Measurements from ENCODE around the gene ETDB. TPM values are rescaled to one million over a fixed set of nuclear protein-coding genes. Genes with fewer than 3 reads are reported as not detected.
"Not testable (repeated sequence)": the region's sequence is repeated elsewhere in the genome, so short reads cannot be mapped to it uniquely, and the experiment has no call there.

The ETDB gene
- total RNA-seq, 1 donor from 2014 or later: not detected

DNA sequence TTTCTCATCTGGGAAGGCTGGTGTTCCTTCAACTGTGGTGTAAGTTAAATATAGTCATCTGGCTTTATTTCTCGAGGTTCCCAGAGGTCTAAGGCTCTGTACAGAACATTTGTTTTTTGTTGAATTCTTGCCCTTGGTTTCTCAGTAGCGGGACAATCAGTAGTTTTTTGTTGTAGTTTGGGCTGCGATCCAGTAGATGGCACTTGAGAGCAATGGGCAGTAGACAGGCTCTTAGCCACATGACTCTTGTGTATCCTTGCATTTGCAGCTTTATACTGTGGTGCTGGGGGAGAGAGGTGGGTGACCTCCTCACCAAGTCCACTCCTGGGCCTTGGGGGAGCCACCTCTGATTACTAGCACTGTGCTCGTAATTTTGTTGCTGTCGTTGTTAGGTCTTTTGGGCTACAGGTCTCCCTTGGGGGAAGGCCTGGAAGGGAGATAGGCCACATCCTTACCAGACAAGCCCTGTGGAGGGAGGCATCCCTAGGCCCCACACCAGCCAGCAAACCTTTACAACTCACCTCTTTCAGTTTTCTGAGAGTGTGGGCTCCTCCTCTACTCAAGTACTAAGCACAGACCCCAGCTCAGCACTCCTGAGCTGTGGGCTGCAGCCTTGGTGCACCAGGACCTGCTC lies 8.1 kb downstream of the ETDB start:
- H3K9me3 ChIP-seq: no peaks in the 10 kb centered on the region
- no peaks in the 10 kb centered on the region for H3K4me1 ChIP-seq
- DNase-seq: no peak
- H3K36me3 ChIP-seq: no peaks in the 10 kb centered on the region
- H3K4me3 ChIP-seq: no peak overlapping the region
- no peak overlapping the region for H3K27ac ChIP-seq
- ATAC-seq: peak; percentile 62 to 65
- no peaks in the 10 kb centered on the region for H3K27me3 ChIP-seq (ENCODE audit: low read depth)
- TF ChIP-seq, protein P1, sequence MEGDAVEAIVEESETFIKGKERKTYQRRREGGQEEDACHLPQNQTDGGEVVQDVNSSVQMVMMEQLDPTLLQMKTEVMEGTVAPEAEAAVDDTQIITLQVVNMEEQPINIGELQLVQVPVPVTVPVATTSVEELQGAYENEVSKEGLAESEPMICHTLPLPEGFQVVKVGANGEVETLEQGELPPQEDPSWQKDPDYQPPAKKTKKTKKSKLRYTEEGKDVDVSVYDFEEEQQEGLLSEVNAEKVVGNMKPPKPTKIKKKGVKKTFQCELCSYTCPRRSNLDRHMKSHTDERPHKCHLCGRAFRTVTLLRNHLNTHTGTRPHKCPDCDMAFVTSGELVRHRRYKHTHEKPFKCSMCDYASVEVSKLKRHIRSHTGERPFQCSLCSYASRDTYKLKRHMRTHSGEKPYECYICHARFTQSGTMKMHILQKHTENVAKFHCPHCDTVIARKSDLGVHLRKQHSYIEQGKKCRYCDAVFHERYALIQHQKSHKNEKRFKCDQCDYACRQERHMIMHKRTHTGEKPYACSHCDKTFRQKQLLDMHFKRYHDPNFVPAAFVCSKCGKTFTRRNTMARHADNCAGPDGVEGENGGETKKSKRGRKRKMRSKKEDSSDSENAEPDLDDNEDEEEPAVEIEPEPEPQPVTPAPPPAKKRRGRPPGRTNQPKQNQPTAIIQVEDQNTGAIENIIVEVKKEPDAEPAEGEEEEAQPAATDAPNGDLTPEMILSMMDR (IDR thresholded peaks at IDR 0.05): peak; percentile 52
- intact Hi-C loops (cut with DNase I): no loop called here

DNA sequence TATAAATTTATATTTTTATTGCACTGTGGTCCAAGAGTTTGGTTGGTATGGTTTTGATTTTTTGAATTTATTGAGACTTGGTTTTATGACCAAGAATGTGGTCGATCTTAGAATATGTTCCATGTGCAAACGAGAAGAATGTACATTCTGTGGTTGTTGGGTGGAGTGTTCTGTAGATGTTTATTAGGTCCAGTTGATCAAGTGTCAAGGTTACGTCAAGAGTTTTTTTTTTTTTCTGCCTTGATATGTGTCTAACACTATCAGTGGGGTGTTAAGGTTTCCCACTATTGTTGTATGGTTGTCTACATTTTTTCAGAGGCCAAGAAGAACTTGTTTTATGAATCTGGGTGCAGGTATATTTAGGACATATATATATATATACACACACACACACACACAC lies 10.8 kb downstream of the ETDB start:
- intact Hi-C loops (cut with DNase I): no loop called here
- ATAC-seq (no peak), DNase-seq (no peak)
- Histone ChIP-seq H3K4me1 (no peaks in the 10 kb centered on the region), H3K9me3 (no peaks in the 10 kb centered on the region), H3K36me3 (no peaks in the 10 kb centered on the region), H3K27ac (no peak overlapping the region), H3K4me3 (no peak overlapping the region), H3K27me3 (ENCODE audit: low read depth) (no peaks in the 10 kb centered on the region)
- TF ChIP-seq, protein P1 (IDR thresholded peaks at IDR 0.05): no peak

DNA sequence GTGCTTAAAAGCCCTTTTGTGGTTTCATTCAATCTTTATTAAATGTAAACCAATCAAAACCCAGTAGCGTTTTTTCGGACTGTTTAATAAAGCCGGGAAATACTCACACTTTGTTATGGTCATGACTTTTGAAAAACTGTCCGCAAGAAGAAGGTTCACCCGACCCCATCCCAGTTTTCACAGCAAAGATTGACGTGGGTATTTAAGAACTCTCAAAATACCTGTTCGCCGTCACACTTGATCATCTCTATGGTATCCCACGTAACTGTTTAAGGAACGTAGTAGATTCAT lies 20.9 kb downstream of the ETDB start:
- DNase-seq (no peak), ATAC-seq (no peak)
- TF ChIP-seq, protein P1 (IDR thresholded peaks at IDR 0.05): no peak
- H3K4me3 ChIP-seq: no peak overlapping the region
- H3K27me3 ChIP-seq (ENCODE audit: low read depth): no peaks in the 10 kb centered on the region
- no peaks in the 10 kb centered on the region for H3K4me1 ChIP-seq
- no peak overlapping the region for H3K27ac ChIP-seq
- H3K36me3 ChIP-seq: no peaks in the 10 kb centered on the region
- H3K9me3 ChIP-seq: no peaks in the 10 kb centered on the region
- intact Hi-C loops (cut with DNase I): no loop called here

DNA sequence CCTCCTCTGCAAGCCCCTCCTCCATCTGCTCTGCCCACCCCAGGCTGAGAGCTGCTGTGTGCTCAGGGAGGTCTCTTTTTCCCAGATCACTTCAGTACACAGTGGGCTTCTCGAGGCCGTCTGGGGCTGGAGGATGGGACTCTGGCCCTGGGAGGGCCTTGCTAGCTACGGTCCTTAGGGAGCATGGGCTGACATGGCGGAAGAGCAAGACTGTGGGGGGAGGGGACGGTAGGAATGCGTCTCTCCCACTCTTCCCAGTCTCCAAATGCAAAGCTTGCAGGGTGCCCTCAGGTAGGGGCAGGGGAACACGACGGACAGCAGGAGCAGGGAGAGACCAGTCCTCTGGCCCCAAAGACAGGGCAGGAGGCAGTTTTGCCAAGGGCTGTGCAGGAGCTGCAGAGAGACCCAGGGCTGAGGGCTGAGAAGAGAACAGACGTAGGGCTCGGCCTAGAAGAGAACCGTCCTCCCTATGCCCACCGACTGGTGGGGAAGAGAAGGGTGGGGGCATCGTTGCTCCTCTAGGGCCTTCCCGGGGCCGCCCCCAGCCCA lies 23.1 kb downstream of the ETDB start:
- H3K36me3 ChIP-seq; ATAC-seq; H3K27me3 ChIP-seq (ENCODE audit: low read depth); intact Hi-C loops (cut with DNase I); H3K27ac ChIP-seq; H3K9me3 ChIP-seq; DNase-seq; H3K4me1 ChIP-seq: not testable (repeated sequence)
- H3K4me3 ChIP-seq: peak overlapping the region; percentile 59

DNA sequence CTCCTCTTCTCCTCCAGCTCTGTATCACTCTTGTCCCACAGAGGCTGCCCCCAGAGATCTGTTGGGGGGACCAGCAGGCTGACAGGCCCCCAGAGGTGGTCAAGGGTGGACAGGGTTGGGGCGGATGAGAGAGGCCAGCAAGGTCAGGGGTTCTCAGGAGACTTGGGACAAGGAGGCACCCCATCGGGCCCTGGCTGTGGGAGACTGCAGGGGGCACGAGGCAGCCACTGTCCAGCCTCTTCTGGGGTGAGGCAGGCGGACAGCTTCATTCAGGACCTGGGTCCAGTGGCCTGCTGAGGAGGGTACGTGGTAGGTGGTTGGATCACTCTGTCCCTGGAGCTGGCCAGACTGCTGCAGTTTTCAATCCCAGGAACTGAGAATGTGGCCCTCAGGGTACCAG lies 24.6 kb downstream of the ETDB start:
- H3K36me3 ChIP-seq: no peaks in the 10 kb centered on the region
- intact Hi-C loops (cut with DNase I): no loop called here
- no peaks in the 10 kb centered on the region for H3K4me1 ChIP-seq
- no peaks in the 10 kb centered on the region for H3K9me3 ChIP-seq
- no peaks in the 10 kb centered on the region for H3K27me3 ChIP-seq (ENCODE audit: low read depth)
- no peak overlapping the region for H3K27ac ChIP-seq
- no peak for DNase-seq
- TF ChIP-seq, protein P1 (IDR thresholded peaks at IDR 0.05): no peak
- no peak overlapping the region for H3K4me3 ChIP-seq
- ATAC-seq: no peak

DNA sequence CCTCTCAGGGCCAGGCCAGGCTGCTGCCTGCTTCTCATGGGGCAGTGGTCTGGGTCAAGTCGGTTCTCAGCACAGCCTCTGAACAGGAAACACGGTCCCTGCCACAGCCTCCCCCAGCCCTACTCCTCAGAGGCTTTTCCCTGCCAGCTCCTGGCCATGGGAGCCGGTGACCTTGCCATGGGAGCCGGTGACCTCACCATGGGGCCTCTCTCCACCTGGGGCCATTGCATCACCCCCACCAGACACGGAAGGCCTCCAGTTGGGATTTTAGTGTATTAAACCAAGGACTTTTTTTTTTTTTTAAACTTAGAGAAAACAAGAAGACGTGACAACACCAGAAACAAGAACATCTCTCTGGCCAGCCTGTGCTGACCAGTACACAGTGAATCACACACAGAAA lies 25.6 kb downstream of the ETDB start:
- no peaks in the 10 kb centered on the region for H3K9me3 ChIP-seq
- intact Hi-C loops (cut with DNase I): no loop called here
- no peaks in the 10 kb centered on the region for H3K27me3 ChIP-seq (ENCODE audit: low read depth)
- ATAC-seq (no peak), DNase-seq (no peak)
- H3K4me3 ChIP-seq: no peak overlapping the region
- H3K27ac ChIP-seq: no peak overlapping the region
- no peaks in the 10 kb centered on the region for H3K36me3 ChIP-seq
- TF ChIP-seq, protein P1 (IDR thresholded peaks at IDR 0.05): no peak
- no peaks in the 10 kb centered on the region for H3K4me1 ChIP-seq
